Measurements from ENCODE around the gene MRTFA. TPM values are rescaled to one million over a fixed set of nuclear protein-coding genes. Genes with fewer than 3 reads are reported as not detected.
"Not testable (repeated sequence)": the region's sequence is repeated elsewhere in the genome, so short reads cannot be mapped to it uniquely, and the experiment has no call there.

The MRTFA gene
- total and polyA plus RNA-seq, 8 donors: 11.1 to 706 (median 61.2) TPM

DNA sequence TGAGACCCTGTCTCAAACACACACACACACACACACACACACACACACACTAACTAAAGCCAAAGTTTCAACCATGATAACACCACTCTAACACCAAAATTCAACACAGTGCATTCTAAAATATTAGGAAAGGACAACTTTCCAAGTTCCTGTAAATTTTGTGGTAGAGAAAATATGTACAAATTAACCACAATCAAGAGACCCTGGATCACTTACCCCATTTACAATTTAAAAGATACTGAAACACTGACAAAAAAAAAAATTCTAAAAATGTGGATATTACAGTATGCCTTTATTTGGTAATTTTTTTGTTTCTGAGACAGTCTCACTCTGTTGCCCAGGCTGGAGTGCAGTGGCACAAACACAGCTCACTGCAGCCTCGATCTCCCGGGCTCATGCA, 9.7 kb downstream of the MRTFA start:
- Histone ChIP-seq H3K9me3 (peaks cover 0 to 3% (median 0%) of the 10 kb centered on the region in 4 donors), H3K4me1 (peaks cover 13 to 81% (median 44%) of the 10 kb centered on the region in 4 donors), H3K4me3 (no peak overlapping the region), H3K27ac (no peak overlapping the region), H3K36me3 (no peaks in the 10 kb centered on the region), H3K27me3 (no peaks in the 10 kb centered on the region)
- 77 to 92% (median 87%) methylated on average over 2 of the region's 2 CpGs for WGBS, 5 donors
- intact Hi-C loops (cut with DNase I; ENCODE audit: low total_unique reads): no loop called here
- TF ChIP-seq EP300 (IDR thresholded peaks at IDR 0.05) (no peak), POLR2A (IDR thresholded peaks at IDR 0.05) (no peak), POLR2AphosphoS5 (IDR thresholded peaks at IDR 0.05) (no peak)
- TF ChIP-seq, protein P1, sequence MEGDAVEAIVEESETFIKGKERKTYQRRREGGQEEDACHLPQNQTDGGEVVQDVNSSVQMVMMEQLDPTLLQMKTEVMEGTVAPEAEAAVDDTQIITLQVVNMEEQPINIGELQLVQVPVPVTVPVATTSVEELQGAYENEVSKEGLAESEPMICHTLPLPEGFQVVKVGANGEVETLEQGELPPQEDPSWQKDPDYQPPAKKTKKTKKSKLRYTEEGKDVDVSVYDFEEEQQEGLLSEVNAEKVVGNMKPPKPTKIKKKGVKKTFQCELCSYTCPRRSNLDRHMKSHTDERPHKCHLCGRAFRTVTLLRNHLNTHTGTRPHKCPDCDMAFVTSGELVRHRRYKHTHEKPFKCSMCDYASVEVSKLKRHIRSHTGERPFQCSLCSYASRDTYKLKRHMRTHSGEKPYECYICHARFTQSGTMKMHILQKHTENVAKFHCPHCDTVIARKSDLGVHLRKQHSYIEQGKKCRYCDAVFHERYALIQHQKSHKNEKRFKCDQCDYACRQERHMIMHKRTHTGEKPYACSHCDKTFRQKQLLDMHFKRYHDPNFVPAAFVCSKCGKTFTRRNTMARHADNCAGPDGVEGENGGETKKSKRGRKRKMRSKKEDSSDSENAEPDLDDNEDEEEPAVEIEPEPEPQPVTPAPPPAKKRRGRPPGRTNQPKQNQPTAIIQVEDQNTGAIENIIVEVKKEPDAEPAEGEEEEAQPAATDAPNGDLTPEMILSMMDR (IDR thresholded peaks at IDR 0.05): no peak
- no peak for DNase-seq

DNA sequence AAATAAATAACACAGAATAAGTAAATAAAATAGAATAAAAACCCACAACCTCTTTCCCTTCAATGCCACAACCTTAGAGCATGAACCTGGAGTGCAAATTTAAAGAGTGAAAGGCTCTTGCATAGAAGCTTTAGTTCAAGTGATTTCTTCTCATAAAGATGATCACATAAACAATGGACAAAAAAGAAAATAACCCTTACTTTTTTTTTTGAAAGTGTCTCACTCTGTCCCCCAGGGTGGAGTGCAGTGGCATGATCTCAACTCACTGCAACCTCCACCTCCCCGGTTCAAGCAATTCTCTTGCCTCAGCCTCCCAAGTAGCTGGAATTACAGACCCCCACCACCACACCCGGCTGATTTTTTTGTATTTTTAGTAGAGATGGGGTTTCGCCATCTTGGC, 10.7 kb downstream of the MRTFA start:
- H3K9me3 ChIP-seq; H3K27me3 ChIP-seq; H3K27ac ChIP-seq; DNase-seq; intact Hi-C loops (cut with DNase I; ENCODE audit: low total_unique reads); H3K4me3 ChIP-seq; H3K36me3 ChIP-seq: not testable (repeated sequence)
- H3K4me1 ChIP-seq: peaks cover 8 to 70% (median 37%) of the 10 kb centered on the region in 4 donors
- WGBS, 5 donors: 91 to 98% (median 94%) methylated on average over 3 of the region's 3 CpGs

DNA sequence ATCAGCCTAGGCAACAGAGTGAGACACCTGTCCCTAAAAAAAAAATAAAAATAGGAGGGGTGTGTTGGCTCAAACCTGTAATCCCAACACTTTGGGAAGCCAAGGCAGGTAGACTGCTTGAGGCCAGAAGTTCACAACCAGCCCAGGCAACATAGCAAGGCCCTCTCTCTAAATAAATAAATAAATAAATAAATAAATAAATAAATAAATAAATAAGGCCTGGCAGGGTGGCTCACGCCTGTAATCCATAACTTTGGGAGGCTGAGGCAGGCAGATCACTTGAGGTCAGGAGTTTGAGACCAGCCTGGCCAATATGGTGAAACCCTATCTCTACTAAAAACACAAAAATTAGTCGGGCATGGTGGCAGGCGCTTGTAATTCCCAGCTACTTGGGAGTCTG, 11.2 kb downstream of the MRTFA start:
- H3K9me3 ChIP-seq; H3K27me3 ChIP-seq; DNase-seq; H3K27ac ChIP-seq; H3K4me3 ChIP-seq; H3K36me3 ChIP-seq; intact Hi-C loops (cut with DNase I; ENCODE audit: low total_unique reads): not testable (repeated sequence)
- WGBS, 5 donors: 91 to 99% (median 94%) methylated on average over 3 of the region's 3 CpGs
- H3K4me1 ChIP-seq: peaks cover 8 to 66% (median 34%) of the 10 kb centered on the region in 4 donors

DNA sequence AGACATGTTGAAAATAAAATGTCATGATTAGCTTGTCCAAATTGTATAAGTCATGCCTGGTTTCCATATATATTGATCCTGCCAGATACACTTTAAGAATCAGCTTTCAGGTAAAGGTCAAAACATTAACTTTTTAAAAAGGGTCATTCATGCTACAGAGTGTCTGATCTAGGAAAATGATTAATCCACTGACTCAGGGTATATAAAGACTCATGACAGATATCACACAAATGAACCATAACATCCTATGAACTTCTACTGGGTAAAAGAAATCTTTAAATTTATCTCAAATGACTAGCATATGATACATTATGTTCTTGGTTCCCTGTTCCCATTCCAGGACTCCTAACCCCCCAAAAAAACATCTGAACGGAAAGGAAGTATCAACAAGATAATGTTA, 11.7 kb downstream of the MRTFA start:
- peaks cover 8 to 61% (median 34%) of the 10 kb centered on the region in 4 donors for H3K4me1 ChIP-seq
- no peak overlapping the region for H3K27ac ChIP-seq
- no peaks in the 10 kb centered on the region for H3K36me3 ChIP-seq
- H3K4me3 ChIP-seq: no peak overlapping the region
- no peak for TF ChIP-seq POLR2A (IDR thresholded peaks at IDR 0.05)
- TF ChIP-seq, protein P1 (IDR thresholded peaks at IDR 0.05): no peak
- TF ChIP-seq EP300 (IDR thresholded peaks at IDR 0.05): no peak
- no peak for TF ChIP-seq POLR2AphosphoS5 (IDR thresholded peaks at IDR 0.05)
- no peaks in the 10 kb centered on the region for H3K27me3 ChIP-seq
- 68 to 85% (median 83%) methylated on average over 1 of the region's 1 CpG for WGBS, 5 donors
- H3K9me3 ChIP-seq: peaks cover 0 to 7% (median 4%) of the 10 kb centered on the region in 4 donors
- intact Hi-C loops (cut with DNase I; ENCODE audit: low total_unique reads): no loop called here
- no peak for DNase-seq

DNA sequence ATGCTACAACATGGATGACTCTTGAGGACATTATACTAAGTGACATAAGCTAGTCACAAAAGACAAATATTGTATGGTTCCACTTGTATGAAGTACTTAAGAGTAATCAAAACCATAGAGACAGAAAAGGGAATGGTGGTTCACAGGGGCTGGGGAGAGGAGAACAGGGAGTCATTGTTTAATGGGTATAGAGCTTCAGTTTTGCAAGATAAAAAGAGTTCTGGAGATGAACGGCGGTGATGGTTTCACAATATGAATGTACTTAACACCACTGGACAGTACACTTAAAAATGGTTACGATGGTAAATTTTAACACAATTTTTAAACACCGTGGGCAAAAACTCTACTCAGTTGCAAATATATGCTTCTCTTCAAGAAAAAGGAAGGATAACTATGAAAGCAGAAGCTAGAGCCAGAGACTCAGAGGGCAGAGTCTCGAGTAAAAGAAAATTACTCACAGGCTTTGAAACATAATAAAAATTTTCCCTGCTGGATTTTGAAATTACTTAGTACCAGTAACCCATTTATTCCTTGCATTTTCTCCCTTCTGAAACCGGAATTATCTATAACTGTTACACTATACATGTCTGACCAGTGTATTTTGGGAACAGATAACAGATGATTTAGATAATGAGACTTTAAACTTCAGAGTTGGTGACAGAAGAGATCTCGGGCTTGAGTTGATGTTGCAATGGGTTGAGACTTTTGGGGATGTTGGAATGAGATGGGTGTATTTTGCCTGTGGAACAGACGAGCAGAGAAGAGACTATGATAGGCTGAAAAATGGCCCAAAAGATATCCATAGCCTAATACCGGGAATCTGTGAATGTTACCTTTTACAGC, 15.0 kb downstream of the MRTFA start:
- H3K27ac ChIP-seq: peak overlapping the region in 1 of 5 donors; percentile 27
- no peak overlapping the region for H3K4me3 ChIP-seq
- peaks cover 0 to 7% (median 4%) of the 10 kb centered on the region in 4 donors for H3K9me3 ChIP-seq
- WGBS, 5 donors: 83 to 90% (median 89%) methylated on average over 9 of the region's 9 CpGs
- no peaks in the 10 kb centered on the region for H3K27me3 ChIP-seq
- H3K4me1 ChIP-seq: peaks cover 0 to 36% (median 21%) of the 10 kb centered on the region in 4 donors
- DNase-seq: no peak
- no peaks in the 10 kb centered on the region for H3K36me3 ChIP-seq
- intact Hi-C loops (cut with DNase I; ENCODE audit: low total_unique reads): no loop called here
- TF ChIP-seq EP300 (IDR thresholded peaks at IDR 0.05) (no peak), POLR2AphosphoS5 (IDR thresholded peaks at IDR 0.05) (no peak)
